Astrocyte of the spinal cord (primary cell): ENCODE results near the gene TEKT5.
A peak's percentile ranks its signal among the peaks of the same experiment; 100 is the strongest.

ENCODE experiments used
- DNase-seq: peaks from one replicate; pipeline ENCODE4 v3.0.0; 2011; ENCODE audit warnings: low read depth, low spot score
- H3K4me3 ChIP-seq: 2 replicates; pipeline ENCODE4 v1.5.1; 2011; ENCODE audit warnings: low read depth, mild to moderate bottlenecking, low read length, moderate library complexity
- CTCF ChIP-seq: IDR thresholded peaks from 2 replicates; pipeline ENCODE4 v1.5.1; 2012; ENCODE audit warnings: low read depth, mild to moderate bottlenecking, low read length, inconsistent platforms
- in situ Hi-C: cut with HindIII; loops from 2 replicates; pipeline ENCODE4 v1.10.0; 2017; ENCODE audit warnings: low sequenced_read_pairs

Gene TEKT5

GRCh38 chr16:10668322-10669045 is 26.2 kb downstream of the TEKT5 start:
- in situ Hi-C loops, result no loop called here
- H3K4me3 ChIP-seq, result no peak overlapping the region
- TF ChIP-seq CTCF, result peak; percentile 69
- DNase-seq, result peak; percentile 8

GRCh38 chr16:10667239-10667638 is 27.5 kb downstream of the TEKT5 start:
- no peak for TF ChIP-seq CTCF
- H3K4me3 ChIP-seq, result no peak overlapping the region
- no peak for DNase-seq
- in situ Hi-C loops, result no loop called here

GRCh38 chr16:10666291-10666690 is 28.4 kb downstream of the TEKT5 start:
- no peak for DNase-seq
- in situ Hi-C loops, result no loop called here
- no peak for TF ChIP-seq CTCF
- H3K4me3 ChIP-seq, result no peak overlapping the region

GRCh38 chr16:10665166-10665565 is 29.6 kb downstream of the TEKT5 start:
- H3K4me3 ChIP-seq, result no peak overlapping the region
- TF ChIP-seq CTCF, result no peak
- no peak for DNase-seq
- in situ Hi-C loops, result no loop called here

- DNase-seq, result no peak
- in situ Hi-C loops, result no loop called here
- no peak for TF ChIP-seq CTCF
- H3K4me3 ChIP-seq, result no peak overlapping the region
Measured at GRCh38 chr16:10664720-10665126, 30.0 kb downstream of the TEKT5 start.

GRCh38 chr16:10663744-10664143 is 31.0 kb downstream of the TEKT5 start:
- in situ Hi-C loops, result no loop called here
- TF ChIP-seq CTCF, result no peak
- DNase-seq, result no peak
- no peak overlapping the region for H3K4me3 ChIP-seq
